Dermis blood vessel endothelial cell (primary cell): Measurements from ENCODE around the gene AP4S1. TPM values are rescaled to one million over a fixed set of nuclear protein-coding genes. Genes with fewer than 3 reads are reported as not detected.

Experiments
- DNase-seq: peaks from one replicate; pipeline ENCODE4 v3.0.0; 2010
- total RNA-seq: library from RNA; depleted of rRNA; stranded (reverse); fragments of >200 nt; gene quantifications from 2 replicates; pipeline ENCODE4 v1.2.3, GENCODE V29; 2014

The AP4S1 gene
- total RNA-seq, 1 donor from 2014 or later, result 6.8 TPM

DNA sequence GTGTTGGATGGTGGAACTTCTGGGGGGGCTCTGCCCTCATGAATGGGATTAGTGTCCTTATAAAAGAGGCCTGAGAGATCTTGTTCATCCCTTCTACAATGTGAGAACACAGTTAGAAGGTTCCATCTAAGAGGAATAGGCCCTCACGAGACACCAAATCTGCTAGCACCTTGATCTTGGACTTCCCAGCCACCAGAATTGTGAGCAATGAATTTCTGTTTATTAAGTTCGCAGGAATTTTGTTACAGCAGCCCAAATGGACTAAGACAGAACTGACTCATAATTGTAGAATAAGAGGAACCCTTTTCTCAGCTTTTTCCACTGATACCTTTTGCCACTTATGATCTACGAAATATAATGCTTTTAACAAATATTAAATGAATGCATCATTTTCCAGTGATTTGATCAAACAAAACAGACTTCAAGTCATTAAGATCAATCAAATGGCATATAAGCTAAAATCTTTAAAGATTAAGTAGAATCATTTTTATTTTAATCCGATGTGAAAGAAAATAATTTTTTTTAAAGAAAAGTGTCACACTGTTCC is 113.9 kb downstream of the AP4S1 start:
- no peak for DNase-seq

DNA sequence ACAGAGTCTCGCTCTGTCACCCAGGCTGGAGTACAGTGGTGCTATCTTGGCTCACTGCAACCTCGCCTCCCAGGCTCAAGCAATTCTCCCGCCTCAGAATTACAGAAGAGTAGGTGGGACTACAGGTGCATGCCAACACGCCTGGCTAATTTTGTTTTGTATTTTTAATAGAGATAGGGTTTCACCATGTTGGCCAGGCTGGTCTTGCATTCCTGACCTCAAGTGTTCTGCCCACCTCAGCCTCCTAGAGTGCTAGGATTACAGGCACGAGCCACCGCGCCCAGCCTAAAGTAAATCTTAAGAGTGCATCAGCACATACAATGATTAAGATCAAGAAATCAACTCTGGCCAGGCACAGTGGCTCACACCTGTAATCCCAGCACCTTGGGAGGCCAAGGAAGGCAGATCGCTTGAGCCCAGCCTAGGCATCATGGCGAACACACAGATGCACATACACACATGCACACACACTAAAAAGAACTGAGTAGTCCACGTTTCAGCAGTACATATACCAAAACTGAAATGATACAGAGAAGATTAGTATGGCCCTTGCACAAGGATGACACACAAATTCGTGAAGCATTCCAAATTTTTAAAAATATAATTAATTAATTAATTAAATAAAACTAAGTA is 117.1 kb downstream of the AP4S1 start:
- DNase-seq, result no peak

Other genes starting within 250 kb of the AP4S1 start
- 1.2 and 1.9 TPM in 2 replicates for gene COCH, start 151.1 kb upstream of the AP4S1 start, total RNA-seq
- 56.4 and 62.3 TPM in 2 replicates for gene STRN3, start 730 bp downstream of the AP4S1 start, total RNA-seq
- 303 and 339 TPM in 2 replicates for gene HECTD1, start 182.1 kb downstream of the AP4S1 start, total RNA-seq